HG03060 (cell line): Measurements from ENCODE around the gene NFRKB.

Experiments used
- ATAC-seq: cut with Tn5 transposase; IDR thresholded peaks from one replicate; pipeline ENCODE4 v1.9.1; 2021; ENCODE audit warnings: low read depth, moderate number of reproducible peaks; ENCODE audit not compliant: unreplicated experiment

The NFRKB gene

DNA sequence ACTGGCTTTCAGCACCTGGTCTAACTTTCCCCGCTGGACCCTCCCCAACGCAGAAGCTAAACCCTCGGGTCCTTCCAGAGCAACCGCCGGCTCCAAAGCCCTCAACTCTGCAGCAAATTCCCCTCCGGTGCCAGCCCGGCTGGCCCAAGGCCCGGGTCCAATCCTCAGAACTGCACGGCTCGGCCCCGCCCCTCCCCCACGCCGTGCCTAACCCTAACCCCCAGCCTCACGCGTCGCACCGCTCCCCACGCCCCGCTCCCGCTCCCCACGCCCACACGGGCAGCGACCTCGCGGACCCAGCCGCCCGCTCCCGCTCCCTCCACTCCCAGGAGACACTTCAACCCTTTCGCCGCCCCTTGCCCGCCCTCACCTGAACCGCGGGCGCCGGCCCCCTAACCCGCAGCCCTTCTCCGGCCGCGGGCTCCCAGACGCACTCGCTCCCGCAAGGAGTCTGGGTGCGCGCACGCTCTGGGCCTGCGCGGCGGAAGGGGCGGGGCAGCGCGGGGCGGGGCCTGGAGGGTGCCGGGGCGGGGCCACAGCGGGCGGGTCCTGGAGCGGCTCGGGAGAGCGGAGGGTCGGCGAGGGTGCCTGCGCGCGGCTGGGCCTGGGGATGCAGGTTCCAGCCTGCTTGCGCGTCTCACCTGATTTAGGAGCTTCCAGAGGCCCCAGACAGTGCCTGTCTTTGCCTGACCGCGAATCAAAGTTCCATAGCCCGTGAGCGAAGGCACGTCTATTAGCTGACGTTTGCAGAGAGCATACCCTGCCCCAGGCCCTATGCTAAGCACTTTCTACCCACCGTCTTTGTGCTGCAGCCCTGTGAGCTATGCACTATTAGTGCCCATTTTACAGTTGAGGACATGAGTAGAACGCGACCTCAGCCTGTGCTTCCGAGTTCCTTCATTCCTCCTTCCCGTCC is at the start of gene NFRKB:
NFRKB (minus strand) TSS at position 453 of the 916 bp plus-strand sequence. CDS start 2,729 bp downstream, outside the sequence.
- peak; percentile 65 for ATAC-seq

DNA sequence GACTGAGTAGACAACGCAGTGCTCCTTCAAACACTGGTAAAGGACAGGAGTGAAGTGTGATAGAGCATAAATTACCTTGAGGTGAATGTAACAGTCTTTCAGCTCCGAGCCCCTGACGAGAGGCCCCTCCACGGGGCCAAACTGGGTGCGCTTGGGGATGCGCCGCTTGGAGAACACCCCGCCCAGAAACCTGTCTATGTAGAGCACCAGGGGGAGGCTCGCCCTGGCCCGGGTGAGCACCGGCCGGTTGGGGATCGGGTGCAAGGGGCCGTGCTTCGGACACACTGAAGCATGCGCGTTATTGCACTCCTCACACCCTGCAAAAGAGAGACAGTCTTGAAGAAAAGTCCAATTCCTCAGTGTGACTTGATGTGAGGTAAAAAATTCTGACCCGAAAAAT is 49.3 kb upstream of the NFRKB start:
- ATAC-seq, result no peak

DNA sequence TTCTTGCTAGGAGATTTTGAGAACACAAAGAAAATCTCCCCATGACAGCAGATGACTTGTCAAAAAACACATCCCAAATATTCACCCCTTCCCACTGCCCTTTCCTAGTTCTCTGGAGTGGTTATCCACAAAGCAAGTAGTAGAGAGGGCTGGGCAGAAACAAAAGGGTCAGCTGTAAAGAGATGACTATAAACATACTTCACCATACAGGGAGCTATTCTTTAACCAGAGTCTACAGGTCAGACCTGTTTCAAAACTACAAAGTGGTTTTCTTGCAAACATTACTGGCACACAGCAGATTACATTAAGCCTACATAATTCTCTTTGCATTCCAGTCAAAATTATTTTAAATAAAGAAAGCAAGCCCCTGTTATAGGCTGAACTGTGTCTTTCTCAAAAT is 47.7 kb upstream of the NFRKB start:
- no peak for ATAC-seq

DNA sequence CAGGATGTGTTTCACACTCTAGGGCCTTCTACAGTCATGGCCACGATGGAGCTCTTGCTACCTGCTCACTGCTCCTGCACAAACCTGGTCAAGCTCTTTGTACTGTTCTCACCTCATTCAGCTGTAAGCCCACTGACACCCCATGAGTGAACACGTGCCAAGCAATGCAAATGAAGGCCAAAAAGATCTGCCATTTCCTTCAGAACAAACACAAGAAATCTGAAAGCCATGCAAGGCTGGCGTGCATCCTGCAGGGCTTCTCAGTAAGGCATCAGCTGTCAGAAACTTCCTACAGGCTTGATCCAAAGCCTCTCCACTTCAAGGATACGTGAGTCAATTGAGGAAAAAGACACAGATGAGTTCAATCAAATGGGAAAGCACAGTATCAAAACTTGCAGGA is 44.1 kb upstream of the NFRKB start:
- no peak for ATAC-seq

DNA sequence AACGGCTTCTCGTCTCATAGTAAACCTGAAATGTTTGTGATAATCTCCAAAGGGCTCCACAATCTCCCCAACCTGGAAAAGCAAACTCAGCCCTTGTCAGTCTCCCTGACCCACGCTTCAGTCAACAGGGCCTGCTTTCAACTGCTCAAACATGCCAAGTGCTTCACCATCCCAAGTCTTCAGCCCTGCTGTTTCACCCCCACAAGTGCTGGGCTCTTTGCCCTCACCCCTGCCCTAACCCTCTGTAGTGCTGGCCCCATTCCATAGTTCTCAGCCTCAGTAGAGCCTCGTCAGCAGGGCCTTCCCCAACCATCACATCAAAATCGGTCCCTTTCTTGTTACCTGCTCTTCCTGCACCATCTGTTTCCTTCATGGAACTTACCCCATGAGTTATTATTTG is 43.4 kb upstream of the NFRKB start:
- ATAC-seq, result no peak

DNA sequence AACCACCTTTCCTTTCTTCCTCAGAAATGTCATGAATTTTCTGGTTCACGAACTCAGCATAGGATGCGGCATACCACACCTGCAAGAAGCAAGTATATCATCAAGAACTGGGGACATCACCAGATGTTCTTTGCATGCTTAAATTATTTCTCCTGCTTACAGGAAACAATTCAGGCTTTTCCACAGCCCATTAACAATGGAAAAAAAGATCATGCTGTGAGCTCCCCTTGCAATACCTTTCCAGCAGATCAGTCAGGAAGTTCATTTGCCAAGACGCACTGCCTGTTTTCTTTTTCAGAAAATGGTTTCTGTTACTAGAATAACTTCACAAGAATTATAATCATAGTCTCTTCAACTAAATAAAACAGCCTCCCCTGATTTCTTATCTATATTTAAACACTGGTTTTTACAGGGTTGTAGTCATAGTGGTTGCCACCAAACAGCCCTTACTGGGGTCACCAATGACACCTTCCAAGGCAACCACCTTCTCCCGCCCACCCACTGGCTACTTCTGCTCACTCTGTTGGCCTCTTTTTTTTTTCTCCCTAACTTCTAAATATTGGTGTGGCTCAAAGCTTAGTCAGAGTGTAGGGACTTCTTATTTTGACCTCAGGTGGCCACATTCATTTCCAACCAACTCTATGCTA is 42.3 kb upstream of the NFRKB start:
- no peak for ATAC-seq

DNA sequence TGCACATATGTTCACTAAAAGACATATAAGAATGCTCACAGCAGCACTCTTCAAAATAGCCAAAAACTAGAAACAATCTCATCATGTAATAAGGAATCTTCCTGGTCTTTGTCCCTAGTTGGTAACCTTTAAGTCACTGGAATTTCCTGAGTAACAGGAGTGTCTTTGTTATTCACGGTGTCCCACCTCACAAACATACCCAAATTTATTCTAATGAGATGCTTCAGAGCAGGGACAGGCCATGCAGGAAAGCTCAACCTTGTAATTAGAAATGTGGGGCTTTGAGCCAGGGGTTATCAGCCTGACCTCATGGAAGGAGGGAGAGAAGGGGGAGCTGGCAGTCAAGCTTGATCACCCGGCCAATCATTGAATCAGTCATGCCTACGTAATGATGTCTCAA is 40.3 kb upstream of the NFRKB start:
- ATAC-seq, result no peak

DNA sequence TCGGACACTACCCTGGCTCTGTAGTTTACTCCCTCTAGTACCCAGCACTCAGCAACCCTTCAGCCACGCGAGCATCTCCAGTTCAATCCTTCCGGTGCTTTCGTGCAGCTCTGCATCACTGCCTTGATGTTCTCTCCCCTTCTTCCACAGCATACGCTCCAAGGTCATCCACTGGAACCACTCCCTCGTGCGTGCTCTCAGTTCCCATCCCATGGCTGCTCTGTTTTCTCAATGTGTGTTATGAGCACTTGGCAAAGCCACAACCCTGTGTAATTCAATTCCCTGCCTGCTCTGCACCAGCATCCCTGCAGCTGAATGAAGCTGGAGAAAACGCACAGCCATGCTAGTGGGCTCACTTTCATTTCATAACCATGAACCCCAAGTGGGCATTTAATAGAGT is 38.5 kb upstream of the NFRKB start:
- no peak for ATAC-seq

DNA sequence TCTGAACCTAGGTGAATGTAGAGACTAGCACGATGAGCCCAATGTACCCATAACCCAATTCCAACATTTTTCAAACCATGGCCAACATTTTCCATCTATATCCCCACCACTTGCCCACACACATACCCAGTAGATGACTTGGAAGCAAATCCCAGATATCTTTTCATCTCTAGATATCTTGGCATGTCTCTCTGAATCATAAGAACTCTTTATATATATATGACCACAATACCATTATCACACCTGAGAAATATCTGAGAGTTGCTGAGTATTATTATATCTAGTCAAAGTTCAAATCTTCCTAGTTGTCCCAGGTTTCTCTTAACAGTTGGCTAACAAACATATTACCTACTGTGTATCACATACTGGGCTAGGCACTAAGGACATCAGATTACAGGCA is 37.9 kb upstream of the NFRKB start:
- no peak for ATAC-seq

DNA sequence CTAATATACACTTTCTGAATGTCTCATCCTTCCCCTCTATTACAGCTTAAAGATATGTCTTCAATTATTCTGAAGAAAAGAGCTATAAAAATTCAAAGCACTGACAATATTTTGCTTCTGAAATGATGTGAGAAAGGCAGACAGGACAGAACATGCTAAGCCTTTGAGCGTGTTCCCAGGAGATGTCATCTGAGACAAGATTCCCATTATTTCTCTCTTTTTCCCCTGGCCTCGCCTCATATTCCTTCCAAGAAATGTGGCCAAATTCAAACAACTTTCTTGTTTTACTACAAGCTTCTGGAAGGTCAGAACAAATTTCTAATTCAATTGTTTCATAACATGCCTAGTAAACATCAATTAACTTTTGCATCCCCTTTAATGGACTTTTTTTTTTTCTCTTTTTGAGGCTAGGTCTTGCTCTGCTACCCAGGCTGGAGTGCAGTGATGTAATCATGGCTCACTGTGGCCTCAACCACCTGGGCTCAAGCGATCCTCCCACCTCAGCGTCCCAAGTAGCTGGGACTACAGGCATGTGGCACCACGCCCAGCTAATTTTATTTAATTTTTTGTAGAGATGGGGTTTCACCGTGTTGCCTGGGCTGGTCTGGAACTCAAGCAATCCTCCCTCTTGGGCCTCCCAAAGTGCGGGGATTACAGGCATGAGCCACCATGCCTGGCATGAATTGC is 37.1 kb upstream of the NFRKB start:
- ATAC-seq, result no peak

DNA sequence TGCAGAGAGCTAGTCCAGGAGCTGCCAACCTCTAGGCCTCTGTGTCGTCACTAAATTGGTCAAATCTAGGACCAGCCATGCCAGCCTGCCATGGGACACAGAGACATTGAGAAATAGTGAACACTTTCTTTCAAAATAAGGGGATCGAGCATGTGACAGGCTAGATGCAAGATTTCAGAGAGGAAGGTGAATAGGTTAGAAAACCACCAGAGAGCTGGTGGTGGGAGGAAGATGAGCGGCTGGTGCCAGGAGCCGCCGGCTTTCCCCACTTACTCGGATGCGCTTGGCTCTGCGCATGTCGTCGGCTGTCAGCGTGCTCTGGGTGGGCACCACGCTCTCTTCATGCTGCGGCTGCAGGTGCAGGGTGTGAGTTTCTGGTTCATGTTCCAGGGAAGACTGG is 35.4 kb upstream of the NFRKB start:
- ATAC-seq, result no peak

DNA sequence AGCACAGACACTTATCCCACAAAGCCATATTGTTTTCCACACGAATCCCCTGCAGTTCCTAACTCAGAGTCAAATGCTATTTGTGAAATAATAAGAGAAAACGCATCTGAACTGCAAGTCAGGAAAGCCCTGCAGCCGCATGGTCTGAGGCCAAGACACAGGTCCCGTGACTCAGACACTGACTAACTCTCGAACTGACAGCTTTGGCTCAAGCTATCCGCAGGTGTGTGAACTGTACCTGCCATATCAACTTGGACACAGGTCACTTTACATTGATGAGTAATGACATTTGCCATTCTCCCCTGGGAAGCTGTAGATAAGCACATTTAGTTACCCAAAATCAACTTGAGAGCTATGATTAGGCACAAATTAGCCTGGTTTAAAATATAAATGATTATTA is 34.9 kb upstream of the NFRKB start:
- no peak for ATAC-seq

DNA sequence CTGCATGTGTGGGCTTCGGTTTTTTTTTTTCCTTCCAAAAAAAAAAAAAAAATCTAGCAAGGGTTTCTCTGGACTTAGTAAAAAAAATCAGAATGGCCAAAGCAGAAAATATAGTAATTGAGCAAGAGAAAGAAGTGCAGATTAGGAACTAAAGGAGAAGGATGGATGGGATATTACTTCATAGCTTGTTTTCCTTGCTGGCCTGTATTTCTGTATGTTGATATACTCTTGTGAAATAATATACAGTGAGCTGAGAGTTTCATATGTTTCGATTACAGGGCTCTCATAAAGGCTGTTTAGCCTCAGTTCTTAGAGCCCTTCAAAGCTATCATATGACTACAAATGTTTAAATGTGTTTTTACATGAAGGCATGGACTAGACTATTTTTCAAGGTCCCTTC is 34.3 kb upstream of the NFRKB start:
- no peak for ATAC-seq

DNA sequence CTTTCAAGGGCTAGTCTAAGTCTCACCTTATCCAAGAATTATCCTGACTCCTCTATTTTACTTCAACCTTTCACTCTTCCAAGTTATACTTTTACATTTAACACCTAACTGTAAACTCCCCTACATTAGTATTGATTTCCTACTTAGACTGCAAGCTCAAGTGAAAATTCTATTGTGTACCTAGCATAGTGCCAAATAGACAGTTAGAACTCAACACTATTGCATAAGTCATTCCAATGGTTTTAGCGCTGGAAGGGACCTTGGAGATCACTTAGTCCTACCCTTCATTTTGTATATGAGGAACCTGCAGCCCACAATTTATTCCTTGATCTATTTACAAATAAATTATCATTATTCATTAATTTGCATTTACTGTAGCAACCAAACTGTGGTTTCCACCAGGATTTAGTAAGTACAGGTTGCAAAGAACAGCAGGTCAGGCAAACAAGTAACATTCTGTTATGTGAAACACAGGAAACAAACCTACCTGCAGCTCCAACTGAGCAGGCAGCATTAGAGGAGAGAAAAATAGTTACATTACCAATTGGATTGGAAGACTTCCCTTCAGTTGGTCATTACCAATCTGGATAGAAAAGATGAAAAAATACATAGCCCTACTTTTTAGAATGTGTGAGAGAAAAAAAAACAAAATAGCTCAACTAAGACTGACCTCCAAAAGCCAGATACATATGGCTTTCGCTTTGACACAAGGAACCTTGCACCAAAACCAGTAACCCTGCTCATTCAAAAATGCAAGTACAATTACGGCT is 33.7 kb upstream of the NFRKB start:
- ATAC-seq, result no peak

DNA sequence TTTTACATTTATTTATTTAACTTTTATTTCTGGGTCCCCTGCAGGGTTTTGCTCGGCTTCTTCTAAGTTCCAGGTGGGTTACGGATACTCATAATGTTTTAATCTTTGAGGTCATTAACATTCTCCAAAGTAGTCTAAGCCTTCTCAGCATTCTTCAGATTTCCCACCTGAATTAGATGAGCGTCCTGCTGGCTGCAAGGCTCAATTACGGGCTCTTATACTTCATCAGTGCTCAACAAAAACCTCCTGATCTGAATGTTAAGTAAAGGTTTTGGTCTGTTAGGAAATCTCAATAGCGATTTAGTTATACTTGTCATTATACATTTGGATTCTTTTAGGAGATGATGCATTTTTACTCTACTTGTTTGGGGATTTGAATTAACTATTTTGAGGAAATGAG is 27.3 kb upstream of the NFRKB start:
- no peak for ATAC-seq

DNA sequence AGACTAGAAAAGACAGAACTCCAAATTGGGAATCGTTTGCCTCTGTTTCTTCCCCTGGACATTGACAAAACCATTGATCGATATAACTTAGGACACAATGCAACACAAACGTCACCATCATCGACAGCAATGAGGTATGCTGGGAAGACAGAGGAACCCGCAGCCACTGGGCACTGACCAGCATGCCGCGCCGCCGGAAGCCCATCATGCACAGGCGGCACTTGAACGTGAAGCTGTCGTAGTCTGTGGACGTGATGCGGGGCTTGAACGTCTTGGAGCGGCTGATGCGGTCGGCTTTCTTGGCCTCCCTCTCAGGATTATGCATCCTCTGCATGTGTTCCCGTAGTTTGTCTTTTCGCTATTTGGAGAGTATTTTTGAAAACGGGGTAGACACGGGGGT is 23.0 kb upstream of the NFRKB start:
- no peak for ATAC-seq

DNA sequence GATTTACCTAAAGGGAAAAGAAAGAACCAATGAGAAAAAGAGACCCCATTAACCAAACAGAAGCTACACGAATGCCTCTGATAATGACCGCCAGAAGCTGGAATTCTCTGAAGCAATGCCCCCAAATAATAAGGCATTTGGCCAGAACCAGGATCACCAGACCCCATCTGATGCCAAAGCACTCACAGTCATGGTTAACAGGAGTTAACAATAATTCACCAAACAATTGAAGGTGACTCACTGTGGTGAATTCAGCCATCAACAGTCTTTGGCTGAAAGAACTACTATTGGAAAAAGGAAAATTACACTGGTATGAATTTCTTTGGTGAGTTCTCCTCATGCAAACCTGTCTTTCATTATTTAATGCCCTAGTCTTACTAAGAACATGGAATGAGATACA is 21.9 kb upstream of the NFRKB start:
- ATAC-seq, result no peak

DNA sequence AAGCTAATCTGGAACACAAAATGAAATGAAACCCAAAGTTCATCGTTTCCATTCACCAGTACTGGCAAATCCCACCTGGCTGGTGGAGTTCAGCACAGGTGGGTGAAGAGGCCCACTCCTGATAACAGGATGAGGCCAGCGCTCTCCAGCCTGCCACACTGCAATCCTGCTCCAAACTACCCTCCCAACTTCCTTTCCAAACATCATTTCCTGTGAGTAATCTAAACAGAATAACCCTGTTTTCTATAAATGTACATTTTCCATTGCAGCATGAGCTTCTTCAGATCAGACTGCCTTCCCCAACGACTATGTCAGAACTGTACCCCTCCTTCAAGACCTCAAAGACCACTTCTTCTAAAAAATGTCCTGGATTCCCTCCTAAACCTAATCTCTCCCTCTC is 15.9 kb upstream of the NFRKB start:
- ATAC-seq, result no peak

DNA sequence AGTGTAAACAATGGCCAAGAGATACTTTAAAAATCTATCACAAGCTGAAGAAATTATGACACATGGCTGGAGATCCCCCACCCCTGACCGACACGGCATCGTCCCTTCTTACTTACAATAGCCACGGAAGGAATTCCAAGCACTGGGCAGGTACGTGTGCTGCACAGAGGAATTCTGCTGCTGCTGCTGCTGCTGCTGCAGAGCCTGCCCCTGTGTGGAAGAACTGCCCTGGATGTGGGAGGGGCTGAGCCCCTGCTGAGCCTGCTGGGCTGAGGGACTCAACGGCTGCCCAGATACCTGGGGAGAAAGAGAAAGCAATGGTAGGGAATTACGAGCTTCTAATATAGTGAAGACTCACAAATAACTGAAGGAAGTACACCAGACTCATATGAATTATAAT is 15.0 kb upstream of the NFRKB start:
- ATAC-seq, result no peak

DNA sequence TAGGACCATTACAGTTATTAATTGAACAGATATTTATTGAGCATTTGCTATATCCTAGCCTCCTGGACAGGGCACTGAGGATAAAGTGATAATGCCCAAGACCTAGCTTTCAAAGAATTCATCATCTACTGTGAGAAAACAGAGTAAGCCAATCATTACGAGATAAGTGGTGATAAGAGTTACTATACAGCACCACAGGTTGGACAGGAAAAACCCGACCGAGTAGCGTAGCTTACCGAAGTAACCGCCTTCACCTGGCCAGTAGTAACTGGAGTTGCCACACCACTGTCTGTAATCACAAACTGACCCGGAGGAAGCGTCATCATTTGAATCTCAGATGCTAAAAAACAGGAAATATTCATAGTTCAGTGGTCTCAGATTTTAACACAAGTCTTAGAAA is 10.0 kb upstream of the NFRKB start:
- no peak for ATAC-seq

DNA sequence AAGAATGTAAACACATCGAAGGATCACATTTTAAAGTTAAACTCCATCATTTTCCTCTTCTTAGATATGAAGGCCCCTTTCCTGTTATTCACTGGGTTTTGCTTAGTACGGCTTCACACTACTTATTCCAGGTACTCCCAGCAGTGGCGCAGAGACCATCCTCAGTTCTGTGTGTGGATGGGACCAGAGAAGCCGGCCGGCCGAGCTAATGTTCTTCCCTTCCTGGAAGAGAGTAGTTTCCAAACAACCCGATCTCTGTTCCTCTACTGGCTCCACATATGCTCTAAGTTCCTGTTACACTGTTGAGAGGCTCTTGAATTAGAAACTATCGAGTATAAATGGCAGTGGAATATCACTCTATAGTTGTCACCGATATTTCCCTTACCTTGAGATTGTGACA is 684 bp upstream of the NFRKB start:
- ATAC-seq, result no peak
